ENCODE data around the gene ARHGEF6. TPM values are rescaled to one million over a fixed set of nuclear protein-coding genes. Genes with fewer than 3 reads are reported as not detected.

ARHGEF6 gene
- polyA plus RNA-seq, 1 experiment = 3.0 TPM

DNA sequence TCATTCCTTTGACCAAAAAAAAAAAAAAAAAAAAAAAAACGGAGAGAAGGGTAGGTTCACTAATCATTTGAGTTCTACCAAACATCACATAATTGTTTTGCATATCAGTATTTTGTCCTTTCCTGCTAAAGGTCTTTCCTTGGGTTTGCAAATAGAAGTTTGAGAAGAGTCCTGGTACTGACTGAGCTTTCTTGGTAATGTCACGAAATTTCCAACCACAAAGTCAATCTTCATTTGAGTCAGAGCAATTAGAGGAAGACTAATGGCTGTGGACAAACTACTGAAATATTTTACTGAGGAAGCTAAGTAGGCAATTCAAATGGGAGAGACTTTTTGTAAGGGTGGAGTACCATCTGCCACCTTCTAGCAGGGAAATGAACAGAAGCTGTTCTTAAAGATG is 154.5 kb downstream of the ARHGEF6 start:
- ChIA-PET CTCF (interaction anchor here (0.6 kb wide), 1 partner anchor 10 kb away, joined by 4 read pairs; no protein-coding TSS in a partner anchor), POLR2A (no interaction called here)
- DNase-seq (ENCODE audit: low read depth) = no peak
- TF ChIP-seq, protein P1, sequence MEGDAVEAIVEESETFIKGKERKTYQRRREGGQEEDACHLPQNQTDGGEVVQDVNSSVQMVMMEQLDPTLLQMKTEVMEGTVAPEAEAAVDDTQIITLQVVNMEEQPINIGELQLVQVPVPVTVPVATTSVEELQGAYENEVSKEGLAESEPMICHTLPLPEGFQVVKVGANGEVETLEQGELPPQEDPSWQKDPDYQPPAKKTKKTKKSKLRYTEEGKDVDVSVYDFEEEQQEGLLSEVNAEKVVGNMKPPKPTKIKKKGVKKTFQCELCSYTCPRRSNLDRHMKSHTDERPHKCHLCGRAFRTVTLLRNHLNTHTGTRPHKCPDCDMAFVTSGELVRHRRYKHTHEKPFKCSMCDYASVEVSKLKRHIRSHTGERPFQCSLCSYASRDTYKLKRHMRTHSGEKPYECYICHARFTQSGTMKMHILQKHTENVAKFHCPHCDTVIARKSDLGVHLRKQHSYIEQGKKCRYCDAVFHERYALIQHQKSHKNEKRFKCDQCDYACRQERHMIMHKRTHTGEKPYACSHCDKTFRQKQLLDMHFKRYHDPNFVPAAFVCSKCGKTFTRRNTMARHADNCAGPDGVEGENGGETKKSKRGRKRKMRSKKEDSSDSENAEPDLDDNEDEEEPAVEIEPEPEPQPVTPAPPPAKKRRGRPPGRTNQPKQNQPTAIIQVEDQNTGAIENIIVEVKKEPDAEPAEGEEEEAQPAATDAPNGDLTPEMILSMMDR (IDR thresholded peaks at IDR 0.05; ENCODE audit: insufficient read depth, low read depth, low read length) = no peak
- Histone ChIP-seq H3K27me3 (ENCODE audit: control insufficient read depth, insufficient read depth, low read length) (no peaks in the 10 kb centered on the region), H3K36me3 (ENCODE audit: control insufficient read depth, insufficient read depth, low read length) (no peaks in the 10 kb centered on the region), H3K4me3 (ENCODE audit: low read depth, low read length) (no peak overlapping the region)

DNA sequence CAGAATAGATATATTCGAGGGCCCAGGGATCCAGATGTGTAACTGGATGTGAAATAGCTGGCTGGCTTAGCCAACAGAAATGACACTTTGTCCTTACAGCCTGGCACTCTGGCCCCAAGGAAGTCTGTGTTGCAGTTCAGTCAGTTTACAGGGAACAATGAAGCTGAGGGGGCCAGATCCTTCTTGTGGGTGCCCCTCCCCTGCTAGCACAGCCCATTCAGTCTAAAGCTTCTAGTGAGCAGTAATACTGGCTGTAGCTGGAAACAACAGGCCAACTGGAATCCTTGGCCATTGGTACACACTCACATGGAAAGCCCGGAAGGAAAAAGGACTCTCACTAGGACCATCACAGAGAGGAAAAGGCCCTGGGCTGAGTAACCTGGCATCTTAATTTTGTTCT is 155.5 kb downstream of the ARHGEF6 start:
- H3K27me3 ChIP-seq (ENCODE audit: control insufficient read depth, insufficient read depth, low read length) = no peaks in the 10 kb centered on the region
- ChIA-PET POLR2A (no interaction called here), CTCF (no interaction called here)
- H3K4me3 ChIP-seq (ENCODE audit: low read depth, low read length) = no peak overlapping the region
- H3K36me3 ChIP-seq (ENCODE audit: control insufficient read depth, insufficient read depth, low read length) = no peaks in the 10 kb centered on the region
- DNase-seq (ENCODE audit: low read depth) = no peak
- TF ChIP-seq, protein P1 (IDR thresholded peaks at IDR 0.05; ENCODE audit: insufficient read depth, low read depth, low read length) = no peak

DNA sequence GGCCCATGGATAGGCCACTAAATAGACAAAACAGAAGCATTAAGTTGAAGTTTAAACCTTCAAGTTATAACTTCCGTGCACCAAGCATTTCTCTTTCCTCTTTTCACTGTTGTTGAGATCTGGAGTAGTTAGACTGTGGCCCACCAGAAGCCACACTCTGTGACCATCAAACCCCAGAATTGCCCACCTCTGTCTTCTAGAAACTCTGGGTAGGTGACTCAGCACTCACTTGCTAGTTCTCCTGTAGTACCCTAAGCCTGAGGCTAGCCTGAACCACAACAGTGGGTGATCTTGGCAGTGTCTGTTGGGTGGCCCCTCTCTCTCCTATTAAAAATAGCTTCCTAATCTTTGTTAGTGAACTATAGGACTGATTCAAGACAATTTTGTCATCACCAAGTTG is 157.3 kb downstream of the ARHGEF6 start:
- CTCF ChIA-PET = interaction anchor here (1.6 kb wide), 1 partner anchor 13 kb away, joined by 3 read pairs; no protein-coding TSS in a partner anchor
- no peaks in the 10 kb centered on the region for H3K27me3 ChIP-seq (ENCODE audit: control insufficient read depth, insufficient read depth, low read length)
- no peaks in the 10 kb centered on the region for H3K36me3 ChIP-seq (ENCODE audit: control insufficient read depth, insufficient read depth, low read length)
- TF ChIP-seq, protein P1 (IDR thresholded peaks at IDR 0.05; ENCODE audit: insufficient read depth, low read depth, low read length) = no peak
- DNase-seq (ENCODE audit: low read depth) = no peak
- H3K4me3 ChIP-seq (ENCODE audit: low read depth, low read length) = no peak overlapping the region
- POLR2A ChIA-PET = no interaction called here

DNA sequence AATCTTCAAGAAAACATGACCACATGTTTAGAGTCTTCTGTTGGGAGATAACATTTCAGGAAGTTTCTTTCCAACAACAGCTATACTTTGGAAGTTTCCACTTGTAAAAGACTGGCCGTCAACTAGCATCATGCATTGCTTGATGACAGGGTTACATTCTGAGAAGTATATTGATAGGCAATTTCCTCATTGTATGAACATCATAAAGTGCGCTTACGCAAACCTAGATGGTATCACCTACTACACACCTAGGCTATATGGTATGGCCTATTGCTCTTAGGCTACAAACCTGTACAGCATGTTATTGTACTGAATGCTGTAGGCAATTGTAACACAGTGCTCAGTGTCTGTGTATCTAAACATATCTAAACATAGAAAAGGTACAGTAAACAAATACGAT is 158.2 kb downstream of the ARHGEF6 start:
- Histone ChIP-seq H3K36me3 (ENCODE audit: control insufficient read depth, insufficient read depth, low read length) (no peaks in the 10 kb centered on the region), H3K27me3 (ENCODE audit: control insufficient read depth, insufficient read depth, low read length) (no peaks in the 10 kb centered on the region), H3K4me3 (ENCODE audit: low read depth, low read length) (no peak overlapping the region)
- CTCF ChIA-PET = interaction anchor here (1.6 kb wide), 1 partner anchor 13 kb away, joined by 3 read pairs; no protein-coding TSS in a partner anchor
- POLR2A ChIA-PET = no interaction called here
- DNase-seq (ENCODE audit: low read depth) = no peak
- TF ChIP-seq, protein P1 (IDR thresholded peaks at IDR 0.05; ENCODE audit: insufficient read depth, low read depth, low read length) = no peak

DNA sequence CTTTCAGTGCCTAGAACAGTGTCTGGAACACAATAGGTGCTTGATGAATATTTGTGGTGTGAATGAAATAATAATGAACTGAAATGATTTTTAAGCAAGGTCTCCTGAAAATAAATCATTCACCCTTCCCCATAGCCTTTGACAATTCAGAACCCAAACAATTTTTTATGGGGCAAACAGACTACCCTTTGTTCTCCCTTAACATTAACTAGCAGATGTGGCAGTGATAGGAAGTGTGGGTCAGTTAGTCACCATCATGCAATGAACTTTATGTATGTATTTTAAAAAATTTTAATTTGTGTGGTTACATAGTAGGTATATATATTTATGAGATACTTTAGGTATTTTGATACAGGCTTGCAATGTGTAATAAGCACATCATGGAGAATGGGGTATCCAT is 160.0 kb downstream of the ARHGEF6 start:
- no peak for DNase-seq (ENCODE audit: low read depth)
- TF ChIP-seq, protein P1 (IDR thresholded peaks at IDR 0.05; ENCODE audit: insufficient read depth, low read depth, low read length) = no peak
- no peak overlapping the region for H3K4me3 ChIP-seq (ENCODE audit: low read depth, low read length)
- H3K27me3 ChIP-seq (ENCODE audit: control insufficient read depth, insufficient read depth, low read length) = no peaks in the 10 kb centered on the region
- ChIA-PET POLR2A (no interaction called here), CTCF (no interaction called here)
- H3K36me3 ChIP-seq (ENCODE audit: control insufficient read depth, insufficient read depth, low read length) = no peaks in the 10 kb centered on the region

Measured in BJ (cell line).